Measurements from ENCODE around the gene CDKN2C. TPM values are rescaled to one million over a fixed set of nuclear protein-coding genes. Genes with fewer than 3 reads are reported as not detected.

Gene CDKN2C
- total RNA-seq, 1 experiment from 2014 or later: 9.4 TPM

DNA sequence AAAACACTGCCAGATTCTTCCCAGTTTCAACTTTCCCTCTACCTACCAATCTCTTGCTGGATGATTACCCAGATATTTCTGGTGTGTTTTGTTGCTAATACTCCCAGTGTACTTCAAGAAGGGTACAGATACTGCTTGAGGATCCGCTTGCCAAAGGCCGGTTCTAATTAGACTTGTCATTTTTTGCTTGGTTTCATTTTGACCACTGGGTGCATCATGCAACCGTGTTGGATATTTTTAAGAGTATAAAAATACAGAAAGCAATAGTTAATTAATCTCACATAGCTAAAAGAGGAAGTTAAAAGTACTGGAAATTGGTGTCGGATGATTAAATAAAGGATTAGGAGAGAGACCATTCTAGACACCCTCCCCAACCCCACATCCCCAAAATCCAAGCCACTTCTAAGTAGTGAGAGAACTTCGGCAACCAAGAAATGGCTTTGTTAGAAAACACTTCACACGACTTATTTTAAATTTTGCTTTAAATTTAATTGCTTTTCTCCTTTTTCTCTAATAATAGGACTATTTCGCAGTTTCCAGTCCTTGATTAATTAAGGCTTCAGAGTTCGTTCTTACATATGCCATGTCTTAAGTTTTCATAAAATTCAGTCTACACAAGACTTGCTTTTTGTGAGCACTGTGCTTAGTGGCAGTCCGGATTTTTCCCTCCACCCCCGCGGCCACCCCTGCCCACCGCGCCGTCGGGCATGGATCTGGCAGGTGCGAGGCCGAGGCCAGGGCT is 2.5 kb upstream of the CDKN2C start (continued):
- no peak for TF ChIP-seq EZH2 (IDR thresholded peaks at IDR 0.05)
- no peak for TF ChIP-seq SRF (IDR thresholded peaks at IDR 0.05; ENCODE audit: low read depth)
- TF ChIP-seq SIN3A (IDR thresholded peaks at IDR 0.05; ENCODE audit: low read depth): no peak
- TF ChIP-seq TCF7L2 (IDR thresholded peaks at IDR 0.05; ENCODE audit: borderline replicate concordance, extremely low read depth, insufficient read depth, insufficient read length): no peak

DNA sequence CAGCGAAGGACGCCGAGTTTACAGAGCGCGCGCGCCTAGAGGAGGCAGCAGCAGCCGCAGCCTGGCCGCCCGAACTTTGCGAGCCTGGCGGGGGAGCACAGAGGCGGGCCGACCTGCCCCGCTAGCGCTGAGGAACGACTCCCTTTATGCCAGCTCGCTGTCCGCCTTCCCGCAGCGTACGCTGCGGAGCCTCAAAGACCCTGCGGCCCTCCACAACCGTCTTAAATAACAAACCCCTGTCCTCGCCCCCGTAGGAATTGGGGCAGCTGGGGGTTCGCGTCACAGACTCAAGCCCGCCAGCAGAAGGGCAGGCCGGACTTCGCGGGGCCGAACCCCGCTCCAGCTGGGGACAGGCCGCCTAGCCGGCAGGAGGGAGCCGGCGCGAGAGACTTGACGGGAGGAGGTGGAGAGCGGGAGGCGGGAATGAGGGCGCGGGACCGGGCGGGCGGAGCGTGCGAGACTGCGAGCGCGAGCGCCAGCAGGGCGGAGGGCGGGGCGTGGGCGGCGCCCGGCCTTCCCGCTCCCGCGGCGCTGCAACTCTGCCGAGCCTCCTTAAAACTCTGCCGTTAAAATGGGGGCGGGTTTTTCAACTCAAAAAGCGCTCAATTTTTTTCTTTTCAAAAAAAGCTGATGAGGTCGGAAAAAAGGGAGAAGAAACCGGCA is 1.8 kb upstream of the CDKN2C start:
- Histone ChIP-seq H4K20me1 (ENCODE audit: insufficient read depth) (no peaks in the 10 kb centered on the region), H3K36me3 (ENCODE audit: control insufficient read depth in 1 of 2, insufficient read depth in 2 of 2, low read length in 2 of 2) (no peaks in the 10 kb centered on the region), H3K27me3 (ENCODE audit: insufficient read depth, low read length) (no peaks in the 10 kb centered on the region), H3K9me2 (ENCODE audit: insufficient read depth) (no peaks in the 10 kb centered on the region; the same call in 1 of the 2 replicates), H3K4me1 (ENCODE audit: control insufficient read depth in 1 of 2, insufficient read depth in 2 of 2, low read length in 2 of 2) (peaks cover 7 to 24% of the 10 kb centered on the region in 2 experiments; a peak in 3 of 4 replicates), H3K4me2 (ENCODE audit: low read length) (peak overlapping the region; percentile 96), H2AFZ (ENCODE audit: low read depth, low read length, poor library complexity, severe bottlenecking) (peak overlapping the region; percentile 97), H3K4me3 (replicated peaks in 1 of 2; ENCODE audit: low read depth in 1 of 2, low read length in 2 of 2) (peak overlapping the region; percentile 82 to 93), H3K79me2 (ENCODE audit: insufficient read depth, low read length) (no peaks in the 10 kb centered on the region), H3K27ac (ENCODE audit: low read depth, low read length) (peak overlapping the region; percentile 76), H3K9me3 (ENCODE audit: control insufficient read depth in 1 of 2, insufficient read depth in 1 of 2, low read depth in 1 of 2, low read length in 2 of 2) (no peaks in the 10 kb centered on the region), H3K9ac (ENCODE audit: low read length) (peak overlapping the region; percentile 77)
- intact Hi-C loops (cut with micrococcal nuclease): loop anchor here (1.0 kb wide), 1 partner anchor 8 kb away; the partner anchor contains the start of gene FAF1
- POLR2A ChIA-PET: interaction anchor here (1.0 to 3.2 kb wide), 3 partner anchors 8 to 10 kb away, joined by 3 to 9 read pairs (median 3); partner anchors contain the start of gene FAF1
- ATAC-seq: peak; percentile 81
- TSS peak; percentile 84 for BruUV-seq (replicated peaks)
- RAD21 ChIA-PET (ENCODE audit: low non-redundant PET in 1 of 2, low total read pairs in 2 of 2, uncharacterized antibody in 2 of 2, unreplicated experiment in 2 of 2): interaction anchor here (0.8 to 1.5 kb wide), 2 partner anchors 8 to 9 kb away, joined by 3 read pairs; partner anchors contain the start of gene FAF1 (in 1 of the 2)
- DNase-seq (ENCODE audit: low read depth, low spot score): peak; percentile 67
- CTCF ChIA-PET: interaction anchor here (1.8 kb wide), 2 partner anchors 10 to 39 kb away, joined by 6 to 7 read pairs; no protein-coding TSS in a partner anchor
- TF ChIP-seq POLR2AphosphoS5 (IDR thresholded peaks at IDR 0.05; ENCODE audit: low read depth, low read length) (peak; percentile 42; the same call in 1 of the 2 replicates), POLR2A (IDR thresholded peaks at IDR 0.05; ENCODE audit: borderline replicate concordance, extremely low read depth, insufficient read depth, insufficient read length) (no peak), TCF7L2 (IDR thresholded peaks at IDR 0.05; ENCODE audit: borderline replicate concordance, extremely low read depth, insufficient read depth, insufficient read length) (peak; percentile 22), CEBPB (IDR thresholded peaks at IDR 0.05; ENCODE audit: low read depth) (no peak), ELF1 (IDR thresholded peaks at IDR 0.05; ENCODE audit: borderline replicate concordance, low read depth) (no peak), SIN3A (IDR thresholded peaks at IDR 0.05; ENCODE audit: low read depth) (peak; percentile 76), ZFX (IDR thresholded peaks at IDR 0.05) (peak; percentile 71), JUND (IDR thresholded peaks at IDR 0.05) (no peak), YY1 (IDR thresholded peaks at IDR 0.05; ENCODE audit: extremely low read depth, insufficient replicate concordance, low read depth, low read length) (peak; percentile 19), EGR1 (IDR thresholded peaks at IDR 0.05; ENCODE audit: low read depth) (peak; percentile 72), SP1 (IDR thresholded peaks at IDR 0.05; ENCODE audit: low read depth) (peak; percentile 66), RAD21 (IDR thresholded peaks at IDR 0.05; ENCODE audit: low read depth) (no peak; the same call in 1 of the 2 replicates)
- TF ChIP-seq, protein P1, sequence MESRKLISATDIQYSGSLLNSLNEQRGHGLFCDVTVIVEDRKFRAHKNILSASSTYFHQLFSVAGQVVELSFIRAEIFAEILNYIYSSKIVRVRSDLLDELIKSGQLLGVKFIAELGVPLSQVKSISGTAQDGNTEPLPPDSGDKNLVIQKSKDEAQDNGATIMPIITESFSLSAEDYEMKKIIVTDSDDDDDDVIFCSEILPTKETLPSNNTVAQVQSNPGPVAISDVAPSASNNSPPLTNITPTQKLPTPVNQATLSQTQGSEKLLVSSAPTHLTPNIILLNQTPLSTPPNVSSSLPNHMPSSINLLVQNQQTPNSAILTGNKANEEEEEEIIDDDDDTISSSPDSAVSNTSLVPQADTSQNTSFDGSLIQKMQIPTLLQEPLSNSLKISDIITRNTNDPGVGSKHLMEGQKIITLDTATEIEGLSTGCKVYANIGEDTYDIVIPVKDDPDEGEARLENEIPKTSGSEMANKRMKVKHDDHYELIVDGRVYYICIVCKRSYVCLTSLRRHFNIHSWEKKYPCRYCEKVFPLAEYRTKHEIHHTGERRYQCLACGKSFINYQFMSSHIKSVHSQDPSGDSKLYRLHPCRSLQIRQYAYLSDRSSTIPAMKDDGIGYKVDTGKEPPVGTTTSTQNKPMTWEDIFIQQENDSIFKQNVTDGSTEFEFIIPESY (IDR thresholded peaks at IDR 0.05; ENCODE audit: extremely low read depth, insufficient replicate concordance, low read length): peak; percentile 52
- TF ChIP-seq, protein P2, sequence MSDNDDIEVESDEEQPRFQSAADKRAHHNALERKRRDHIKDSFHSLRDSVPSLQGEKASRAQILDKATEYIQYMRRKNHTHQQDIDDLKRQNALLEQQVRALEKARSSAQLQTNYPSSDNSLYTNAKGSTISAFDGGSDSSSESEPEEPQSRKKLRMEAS (IDR thresholded peaks at IDR 0.05): peak; percentile 63; the same call in 1 of the 2 replicates
- TF ChIP-seq, protein P3, sequence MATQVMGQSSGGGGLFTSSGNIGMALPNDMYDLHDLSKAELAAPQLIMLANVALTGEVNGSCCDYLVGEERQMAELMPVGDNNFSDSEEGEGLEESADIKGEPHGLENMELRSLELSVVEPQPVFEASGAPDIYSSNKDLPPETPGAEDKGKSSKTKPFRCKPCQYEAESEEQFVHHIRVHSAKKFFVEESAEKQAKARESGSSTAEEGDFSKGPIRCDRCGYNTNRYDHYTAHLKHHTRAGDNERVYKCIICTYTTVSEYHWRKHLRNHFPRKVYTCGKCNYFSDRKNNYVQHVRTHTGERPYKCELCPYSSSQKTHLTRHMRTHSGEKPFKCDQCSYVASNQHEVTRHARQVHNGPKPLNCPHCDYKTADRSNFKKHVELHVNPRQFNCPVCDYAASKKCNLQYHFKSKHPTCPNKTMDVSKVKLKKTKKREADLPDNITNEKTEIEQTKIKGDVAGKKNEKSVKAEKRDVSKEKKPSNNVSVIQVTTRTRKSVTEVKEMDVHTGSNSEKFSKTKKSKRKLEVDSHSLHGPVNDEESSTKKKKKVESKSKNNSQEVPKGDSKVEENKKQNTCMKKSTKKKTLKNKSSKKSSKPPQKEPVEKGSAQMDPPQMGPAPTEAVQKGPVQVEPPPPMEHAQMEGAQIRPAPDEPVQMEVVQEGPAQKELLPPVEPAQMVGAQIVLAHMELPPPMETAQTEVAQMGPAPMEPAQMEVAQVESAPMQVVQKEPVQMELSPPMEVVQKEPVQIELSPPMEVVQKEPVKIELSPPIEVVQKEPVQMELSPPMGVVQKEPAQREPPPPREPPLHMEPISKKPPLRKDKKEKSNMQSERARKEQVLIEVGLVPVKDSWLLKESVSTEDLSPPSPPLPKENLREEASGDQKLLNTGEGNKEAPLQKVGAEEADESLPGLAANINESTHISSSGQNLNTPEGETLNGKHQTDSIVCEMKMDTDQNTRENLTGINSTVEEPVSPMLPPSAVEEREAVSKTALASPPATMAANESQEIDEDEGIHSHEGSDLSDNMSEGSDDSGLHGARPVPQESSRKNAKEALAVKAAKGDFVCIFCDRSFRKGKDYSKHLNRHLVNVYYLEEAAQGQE (IDR thresholded peaks at IDR 0.05; ENCODE audit: low read depth): no peak

Measured in HCT116 (cell line).